Tibial artery (tissue), 4 donors: ENCODE results near the gene SCCPDH.
"Not testable (repeated sequence)": the region's sequence is repeated elsewhere in the genome, so short reads cannot be mapped to it uniquely, and the experiment has no call there.

ENCODE experiments used
- DNase-seq, 2 donors: peaks; one replicate each; pipeline ENCODE4 v3.0.0-alpha.2; 2019
- H3K27ac ChIP-seq, 2 donors: fragments of 200-600 bp; sonication (generic) in 1 of 2; 1 replicate in 1 of 2; 2 replicates in 1 of 2; pipeline ENCODE4 v1.5.1; 2018 to 2019; ENCODE audit warnings: mild to moderate bottlenecking in 1 of 2
- H3K27me3 ChIP-seq, 2 donors: fragments of 200-600 bp; sonication (generic) in 1 of 2; one replicate each; pipeline versions ENCODE4 v1.5.1 to v1.6.0; 2016 to 2019
- H3K36me3 ChIP-seq, 3 donors: fragments of 200-600 bp; sonication (generic) in 2 of 3; one replicate each; pipeline ENCODE4 v1.5.1; 2016 to 2019; ENCODE audit warnings: mild to moderate bottlenecking in 2 of 3
- H3K4me1 ChIP-seq, 4 donors: fragments of 200-600 bp; sonication (generic) in 2 of 4; 1 replicate in 3 of 4; 2 replicates in 1 of 4; pipeline ENCODE4 v1.5.1; 2016 to 2019
- H3K4me3 ChIP-seq, 2 donors: fragments of 200-600 bp; sonication (generic) in 1 of 2; 1 replicate in 1 of 2; 2 replicates in 1 of 2; pipeline ENCODE4 v1.5.1; 2018 to 2019; ENCODE audit warnings: mild to moderate bottlenecking in 2 of 2
- H3K9me3 ChIP-seq, 3 donors: fragments of 200-600 bp; sonication (generic) in 1 of 3; one replicate each; pipeline ENCODE4 v1.5.1; 2016 to 2019
- intact Hi-C: fragments of 100-400 bp; cut with DNase I; formaldehyde crosslinking; loops from one replicate; pipeline ENCODE4 v1.15.0; 2023; ENCODE audit warnings: low total_unique reads
- TF ChIP-seq, protein P1 (sequence below), 2 experiments: fragments of 200-600 bp in 1 of 2; fragments of 450-650 bp in 1 of 2; IDR thresholded peaks; one replicate each; pipeline ENCODE4 v1.5.1; 2017 to 2019; ENCODE audit warnings: antibody characterized with exemption in 2 of 2, mild to moderate bottlenecking in 1 of 2, moderate library complexity in 1 of 2

SCCPDH gene

DNA sequence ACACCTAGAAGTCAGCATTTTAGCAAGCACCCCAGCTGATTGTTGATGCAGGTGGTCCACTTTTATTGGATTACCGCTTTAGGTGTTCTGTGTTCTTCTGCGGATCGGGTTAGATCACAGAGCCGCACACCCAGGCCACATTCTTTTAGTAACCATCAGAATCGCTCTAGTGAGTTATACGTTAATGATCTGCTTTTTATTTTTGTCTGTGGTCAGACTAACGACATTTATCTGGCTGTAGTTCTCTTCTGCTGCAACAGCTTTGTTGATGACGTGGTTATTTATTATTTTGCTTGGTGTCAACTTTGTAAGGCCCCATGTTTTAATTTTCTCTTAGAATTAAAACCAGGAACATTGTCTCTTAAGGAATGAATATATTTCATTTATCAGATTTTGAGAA is 18.2 kb downstream of the SCCPDH start:
- intact Hi-C loops = no loop called here
- H3K27ac ChIP-seq = no peak overlapping the region
- peaks cover 18 to 46% (median 46%) of the 10 kb centered on the region in 3 donors for H3K36me3 ChIP-seq
- TF ChIP-seq, protein P1, sequence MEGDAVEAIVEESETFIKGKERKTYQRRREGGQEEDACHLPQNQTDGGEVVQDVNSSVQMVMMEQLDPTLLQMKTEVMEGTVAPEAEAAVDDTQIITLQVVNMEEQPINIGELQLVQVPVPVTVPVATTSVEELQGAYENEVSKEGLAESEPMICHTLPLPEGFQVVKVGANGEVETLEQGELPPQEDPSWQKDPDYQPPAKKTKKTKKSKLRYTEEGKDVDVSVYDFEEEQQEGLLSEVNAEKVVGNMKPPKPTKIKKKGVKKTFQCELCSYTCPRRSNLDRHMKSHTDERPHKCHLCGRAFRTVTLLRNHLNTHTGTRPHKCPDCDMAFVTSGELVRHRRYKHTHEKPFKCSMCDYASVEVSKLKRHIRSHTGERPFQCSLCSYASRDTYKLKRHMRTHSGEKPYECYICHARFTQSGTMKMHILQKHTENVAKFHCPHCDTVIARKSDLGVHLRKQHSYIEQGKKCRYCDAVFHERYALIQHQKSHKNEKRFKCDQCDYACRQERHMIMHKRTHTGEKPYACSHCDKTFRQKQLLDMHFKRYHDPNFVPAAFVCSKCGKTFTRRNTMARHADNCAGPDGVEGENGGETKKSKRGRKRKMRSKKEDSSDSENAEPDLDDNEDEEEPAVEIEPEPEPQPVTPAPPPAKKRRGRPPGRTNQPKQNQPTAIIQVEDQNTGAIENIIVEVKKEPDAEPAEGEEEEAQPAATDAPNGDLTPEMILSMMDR (IDR thresholded peaks at IDR 0.05) = no peak
- H3K9me3 ChIP-seq = no peaks in the 10 kb centered on the region
- H3K4me1 ChIP-seq = no peaks in the 10 kb centered on the region
- DNase-seq = no peak
- H3K27me3 ChIP-seq = no peaks in the 10 kb centered on the region
- no peak overlapping the region for H3K4me3 ChIP-seq

DNA sequence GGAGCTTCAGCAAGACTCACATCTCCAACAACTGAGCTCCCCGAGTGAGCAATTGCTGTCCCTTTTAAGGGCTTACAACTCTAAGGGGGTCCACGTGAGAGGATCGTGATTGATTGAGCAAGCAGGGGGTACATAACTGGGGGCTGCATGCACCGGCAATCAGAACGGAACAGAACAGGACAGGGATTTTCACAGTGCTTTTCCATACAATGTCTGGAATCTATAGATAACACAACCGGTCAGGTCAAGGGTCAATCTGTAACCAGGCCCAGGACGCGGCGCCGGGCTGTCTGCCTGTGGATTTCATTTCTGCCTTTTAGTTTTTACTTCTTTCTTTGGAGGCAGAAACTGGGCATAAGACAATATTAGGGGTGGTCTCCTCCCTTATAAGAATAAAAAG is 21.9 kb downstream of the SCCPDH start:
- intact Hi-C loops = not testable (repeated sequence)
- peaks cover 0 to 35% (median 35%) of the 10 kb centered on the region in 3 donors for H3K36me3 ChIP-seq

GRCh38 chr1:246748006-246748405 is 23.8 kb downstream of the SCCPDH start:
- TF ChIP-seq, protein P1 (IDR thresholded peaks at IDR 0.05) = no peak
- DNase-seq = no peak
- Histone ChIP-seq H3K27ac (no peak overlapping the region), H3K27me3 (no peaks in the 10 kb centered on the region), H3K4me3 (no peak overlapping the region), H3K36me3 (peaks cover 0 to 19% (median 19%) of the 10 kb centered on the region in 3 donors), H3K9me3 (no peaks in the 10 kb centered on the region), H3K4me1 (no peaks in the 10 kb centered on the region)
- intact Hi-C loops = no loop called here

More for the DNA sequence above, 21.9 kb downstream of the SCCPDH start:
- DNase-seq, H3K27me3 ChIP-seq, H3K27ac ChIP-seq, H3K9me3 ChIP-seq, H3K4me3 ChIP-seq, H3K4me1 ChIP-seq: not testable (repeated sequence)

GRCh38 chr1:246748867-246749266 is 24.7 kb downstream of the SCCPDH start:
- intact Hi-C loops = no loop called here
- Histone ChIP-seq H3K36me3 (peaks cover 0 to 18% (median 17%) of the 10 kb centered on the region in 3 donors), H3K27ac (no peak overlapping the region), H3K4me1 (no peaks in the 10 kb centered on the region), H3K9me3 (no peaks in the 10 kb centered on the region), H3K27me3 (no peaks in the 10 kb centered on the region), H3K4me3 (no peak overlapping the region)
- no peak for DNase-seq
- TF ChIP-seq, protein P1 (IDR thresholded peaks at IDR 0.05) = no peak

- H3K4me1 ChIP-seq = no peaks in the 10 kb centered on the region
- TF ChIP-seq, protein P1 (IDR thresholded peaks at IDR 0.05) = no peak
- H3K36me3 ChIP-seq = peaks cover 0 to 17% (median 9%) of the 10 kb centered on the region in 3 donors
- DNase-seq = no peak
- H3K4me3 ChIP-seq = no peak overlapping the region
- intact Hi-C loops = no loop called here
- no peak overlapping the region for H3K27ac ChIP-seq
- no peaks in the 10 kb centered on the region for H3K9me3 ChIP-seq
- H3K27me3 ChIP-seq = no peaks in the 10 kb centered on the region
Observed at GRCh38 chr1:246750752-246751151, 26.5 kb downstream of the SCCPDH start.

- TF ChIP-seq, protein P1 (IDR thresholded peaks at IDR 0.05) = peak; percentile 57 to 61
- H3K4me1 ChIP-seq = no peaks in the 10 kb centered on the region
- H3K9me3 ChIP-seq = no peaks in the 10 kb centered on the region
- no peak overlapping the region for H3K27ac ChIP-seq
- H3K27me3 ChIP-seq = no peaks in the 10 kb centered on the region
- DNase-seq = peak; percentile 40 to 69
- intact Hi-C loops = no loop called here
- H3K4me3 ChIP-seq = no peak overlapping the region
- peaks cover 0 to under 1% (median 0%) of the 10 kb centered on the region in 3 donors for H3K36me3 ChIP-seq
Observed at GRCh38 chr1:246753670-246754535, 29.7 kb downstream of the SCCPDH start.
